ENCODE results near the gene CAMTA1. TPM values are rescaled to one million over a fixed set of nuclear protein-coding genes. Genes with fewer than 3 reads are reported as not detected.

The CAMTA1 gene
- total RNA-seq, 1 experiment from 2014 or later = 82.2 TPM

GRCh38 chr1:6774381-6774780, 10.9 kb upstream of the CAMTA1 start:
- Histone ChIP-seq H3K4me1 (ENCODE audit: control insufficient read depth, insufficient read depth, low read length) (no peaks in the 10 kb centered on the region), H3K4me3 (ENCODE audit: low read depth in 2 of 2, low read length in 2 of 2) (no peak overlapping the region), H3K27me3 (ENCODE audit: control insufficient read depth, insufficient read depth, low read length) (no peaks in the 10 kb centered on the region), H3K36me3 (ENCODE audit: control insufficient read depth, insufficient read depth, low read length) (no peaks in the 10 kb centered on the region), H3K27ac (ENCODE audit: low read length) (no peak overlapping the region), H3K9me3 (ENCODE audit: control insufficient read depth, insufficient read depth, low read depth, low read length) (no peaks in the 10 kb centered on the region)
- TF ChIP-seq POLR2AphosphoS5 (IDR thresholded peaks at IDR 0.05; ENCODE audit: low read depth, low read length) (no peak), TCF7L2 (IDR thresholded peaks at IDR 0.05; ENCODE audit: low read depth, low read length) (no peak)
- in situ Hi-C loops (cut with HindIII; ENCODE audit: low pct_unique_long_range_greater_than_20kb, low sequenced_read_pairs) = no loop called here
- no TSS peak for BruUV-seq (replicated peaks)
- ATAC-seq = no peak
- DNase-seq (ENCODE audit: low read depth, low spot score) = no peak
- ChIA-PET POLR2A (no interaction called here), CTCF (no interaction called here)
- intact Hi-C loops (cut with micrococcal nuclease; ENCODE audit: unreplicated experiment) = no loop called here

- intact Hi-C loops (cut with micrococcal nuclease; ENCODE audit: unreplicated experiment) = no loop called here
- CTCF ChIA-PET = no interaction called here
- TF ChIP-seq TCF7L2 (IDR thresholded peaks at IDR 0.05; ENCODE audit: low read depth, low read length) = no peak
- no peak for TF ChIP-seq POLR2AphosphoS5 (IDR thresholded peaks at IDR 0.05; ENCODE audit: low read depth, low read length)
- no peak for TF ChIP-seq SIN3A (IDR thresholded peaks at IDR 0.05; ENCODE audit: borderline replicate concordance, insufficient read depth, low read depth, low read length)
- TF ChIP-seq REST (IDR thresholded peaks at IDR 0.05; ENCODE audit: insufficient read depth in 1 of 2, low read depth in 2 of 2, low read length in 1 of 2) = no peak
- no peak for TF ChIP-seq CTCF (IDR thresholded peaks at IDR 0.05)
- H3K9me3 ChIP-seq (ENCODE audit: control insufficient read depth, insufficient read depth, low read depth, low read length) = no peaks in the 10 kb centered on the region
- POLR2A ChIA-PET = no interaction called here
- no peak overlapping the region for H3K4me3 ChIP-seq (ENCODE audit: low read depth in 2 of 2, low read length in 2 of 2)
- no peaks in the 10 kb centered on the region for H3K36me3 ChIP-seq (ENCODE audit: control insufficient read depth, insufficient read depth, low read length)
- no TSS peak for BruUV-seq (replicated peaks)
- H3K27me3 ChIP-seq (ENCODE audit: control insufficient read depth, insufficient read depth, low read length) = no peaks in the 10 kb centered on the region
- H3K4me1 ChIP-seq (ENCODE audit: control insufficient read depth, insufficient read depth, low read length) = no peaks in the 10 kb centered on the region
- no peak overlapping the region for H3K27ac ChIP-seq (ENCODE audit: low read length)
- DNase-seq (ENCODE audit: low read depth, low spot score) (no peak), ATAC-seq (no peak)
- in situ Hi-C loops (cut with HindIII; ENCODE audit: low pct_unique_long_range_greater_than_20kb, low sequenced_read_pairs) = no loop called here
Observed at GRCh38 chr1:6775261-6776043, 9.8 kb upstream of the CAMTA1 start.

- in situ Hi-C loops (cut with HindIII; ENCODE audit: low pct_unique_long_range_greater_than_20kb, low sequenced_read_pairs) = no loop called here
- CTCF ChIA-PET = no interaction called here
- no peak for TF ChIP-seq REST (IDR thresholded peaks at IDR 0.05; ENCODE audit: insufficient read depth in 1 of 2, low read depth in 2 of 2, low read length in 1 of 2)
- TF ChIP-seq TCF7L2 (IDR thresholded peaks at IDR 0.05; ENCODE audit: low read depth, low read length) = no peak
- no peak for TF ChIP-seq POLR2AphosphoS5 (IDR thresholded peaks at IDR 0.05; ENCODE audit: low read depth, low read length)
- no peak for TF ChIP-seq SIN3A (IDR thresholded peaks at IDR 0.05; ENCODE audit: borderline replicate concordance, insufficient read depth, low read depth, low read length)
- TF ChIP-seq CTCF (IDR thresholded peaks at IDR 0.05) = no peak
- POLR2A ChIA-PET = no interaction called here
- BruUV-seq (replicated peaks) = no TSS peak
- Histone ChIP-seq H3K27me3 (ENCODE audit: control insufficient read depth, insufficient read depth, low read length) (no peaks in the 10 kb centered on the region), H3K27ac (ENCODE audit: low read length) (no peak overlapping the region), H3K36me3 (ENCODE audit: control insufficient read depth, insufficient read depth, low read length) (no peaks in the 10 kb centered on the region), H3K4me1 (ENCODE audit: control insufficient read depth, insufficient read depth, low read length) (no peaks in the 10 kb centered on the region), H3K9me3 (ENCODE audit: control insufficient read depth, insufficient read depth, low read depth, low read length) (no peaks in the 10 kb centered on the region), H3K4me3 (ENCODE audit: low read depth in 2 of 2, low read length in 2 of 2) (no peak overlapping the region)
- no peak for DNase-seq (ENCODE audit: low read depth, low spot score)
- ATAC-seq = no peak
- intact Hi-C loops (cut with micrococcal nuclease; ENCODE audit: unreplicated experiment) = no loop called here
Observed at GRCh38 chr1:6776389-6776788, 8.9 kb upstream of the CAMTA1 start.
